HCT116 (cell line): ENCODE measurements around the gene KY.

Experiments used
- CEBPB ChIP-seq: IDR thresholded peaks from 2 replicates; pipeline ENCODE4 v1.6.1; 2012; ENCODE audit warnings: low read depth
- CTCF ChIP-seq, 3 experiments: fragments of 200-600 bp in 1 of 3; sonication (generic) in 1 of 3; IDR thresholded peaks in 2 of 3; conservative IDR thresholded peaks in 1 of 3; 2 replicates each; pipeline ENCODE4 v1.5.1; 2012 to 2017; ENCODE audit warnings: low read depth in 2 of 3, low read length in 2 of 3, antibody characterized with exemption in 1 of 3, borderline replicate concordance in 1 of 3, control low read depth in 1 of 3, mild to moderate bottlenecking in 1 of 3, mixed read lengths in 1 of 3, mixed run types in 1 of 3, moderate library complexity in 1 of 3; ENCODE audit not compliant: insufficient read depth in 1 of 3
- EZH2 ChIP-seq: fragments of 200-600 bp; sonication (generic); IDR thresholded peaks from 2 replicates; pipeline ENCODE4 v1.6.1; 2017; ENCODE audit warnings: antibody characterized with exemption, mixed run types
- EZH2phosphoT487 ChIP-seq: fragments of 200-600 bp; IDR thresholded peaks from 2 replicates; pipeline ENCODE4 v1.6.1; 2018; ENCODE audit warnings: antibody characterized with exemption, borderline replicate concordance
- FOSL1 ChIP-seq: IDR thresholded peaks from 2 replicates; pipeline ENCODE4 v1.6.1; 2012; ENCODE audit warnings: low read depth
- POLR2A ChIP-seq: IDR thresholded peaks from 2 replicates; pipeline ENCODE4 v1.7.0; 2011; ENCODE audit warnings: borderline replicate concordance; ENCODE audit not compliant: insufficient read depth, insufficient read length; ENCODE audit errors: extremely low read depth
- POLR2AphosphoS5 ChIP-seq: IDR thresholded peaks from 2 replicates; pipeline ENCODE4 v1.6.1; 2011; ENCODE audit warnings: mild to moderate bottlenecking, low read depth, low read length, moderate library complexity
- RAD21 ChIP-seq: IDR thresholded peaks from 2 replicates; pipeline ENCODE4 v1.6.1; 2012; ENCODE audit warnings: low read depth, mild to moderate bottlenecking
- REST ChIP-seq: IDR thresholded peaks from 2 replicates; pipeline ENCODE4 v1.6.1; 2012; ENCODE audit warnings: low read depth
- TCF7L2 ChIP-seq: IDR thresholded peaks from 2 replicates; pipeline ENCODE4 v1.7.0; 2011; ENCODE audit warnings: borderline replicate concordance, inconsistent platforms; ENCODE audit not compliant: insufficient read depth, insufficient read length; ENCODE audit errors: extremely low read depth
- YY1 ChIP-seq: IDR thresholded peaks from 2 replicates; pipeline ENCODE4 v1.6.1; 2011; ENCODE audit warnings: low read length, low read depth, moderate library complexity, mild to moderate bottlenecking; ENCODE audit not compliant: insufficient replicate concordance; ENCODE audit errors: extremely low read depth
- ZNF274 ChIP-seq: fragments of 200-500 bp; sonication (Bioruptor generic); IDR thresholded peaks from 2 replicates; pipeline ENCODE4 v1.6.1; 2014; ENCODE audit warnings: mild to moderate bottlenecking, low read depth, low read length, inconsistent platforms

- no peak for TF ChIP-seq FOSL1
- no peak for TF ChIP-seq CTCF (IDR thresholded peaks at IDR 0.05 in 2 of 3, conservative IDR thresholded peaks at IDR 0.05 in 1 of 3; ENCODE audit: borderline replicate concordance in 1 of 3, insufficient read depth in 1 of 3, low read depth in 2 of 3, low read length in 2 of 3)
- TF ChIP-seq EZH2: no peak
- TF ChIP-seq POLR2A: no peak
- TF ChIP-seq ZNF274: no peak
- TF ChIP-seq RAD21: no peak
- no peak for TF ChIP-seq EZH2phosphoT487
- TF ChIP-seq REST: no peak
- no peak for TF ChIP-seq YY1
- TF ChIP-seq TCF7L2: no peak
- TF ChIP-seq CEBPB: no peak
- no peak for TF ChIP-seq POLR2AphosphoS5
Observed at GRCh38 chr3:134597390-134597970, 53.3 kb downstream of the KY start.
